Prostate gland (tissue), 2 donors: ENCODE measurements around the gene SBF1. TPM values are rescaled to one million over a fixed set of nuclear protein-coding genes. Genes with fewer than 3 reads are reported as not detected.

Experiments used
- DNase-seq: peaks from one replicate; pipeline ENCODE4 v3.0.0-alpha.2; 2019; ENCODE audit warnings: low spot score
- H3K27ac ChIP-seq, 2 donors: fragments of 200-600 bp; sonication (generic); 2 replicates each; pipeline ENCODE4 v1.5.1; 2017 to 2019
- H3K27me3 ChIP-seq: fragments of 200-600 bp; sonication (generic); replicated peaks from 2 replicates; pipeline ENCODE4 v1.5.1; 2019; ENCODE audit not compliant: insufficient read depth
- H3K36me3 ChIP-seq, 2 donors: fragments of 200-600 bp; sonication (generic); 1 replicate in 1 of 2; 2 replicates in 1 of 2; pipeline versions ENCODE4 v1.5.1 to v1.8.1; 2017 to 2019
- H3K4me1 ChIP-seq: fragments of 200-600 bp; sonication (generic); replicated peaks from 2 replicates; pipeline ENCODE4 v1.5.1; 2019
- H3K4me3 ChIP-seq, 2 donors: fragments of 200-600 bp; sonication (generic); 2 replicates each; pipeline ENCODE4 v1.5.1; 2017 to 2019
- H3K9me3 ChIP-seq: fragments of 200-600 bp; sonication (generic); 2 replicates; pipeline ENCODE4 v1.5.1; 2017
- CTCF ChIP-seq, 4 experiments: fragments of 200-600 bp in 2 of 4; fragments of 450-650 bp in 2 of 4; sonication (generic) in 2 of 4; IDR thresholded peaks; 1 replicate in 3 of 4; 2 replicates in 1 of 4; pipeline ENCODE4 v1.5.1; 2016 to 2019; ENCODE audit warnings: antibody characterized with exemption in 4 of 4, mild to moderate bottlenecking in 2 of 4, moderate library complexity in 2 of 4
- POLR2A ChIP-seq: fragments of 450-650 bp; IDR thresholded peaks from one replicate; pipeline ENCODE4 v1.6.1; 2016; ENCODE audit warnings: antibody characterized with exemption, mild to moderate bottlenecking
- POLR2AphosphoS5 ChIP-seq: sonication (generic); formaldehyde crosslinking; IDR thresholded peaks from one replicate; pipeline ENCODE4 v1.6.1; 2017; ENCODE audit warnings: antibody characterized with exemption
- WGBS: methylation state at CpG from one replicate; pipeline ENCODE4 v1.1.5; 2018; 5-methylcytosine and 5-hydroxymethylcytosine counted together
- intact Hi-C: fragments of 100-400 bp; cut with DNase I; formaldehyde crosslinking; loops from one replicate; pipeline ENCODE4 v1.14.2; 2022
- total RNA-seq, 2 donors: library from RNA; depleted of rRNA; stranded (reverse); fragments of >200 nt; gene quantifications; one replicate each; pipeline ENCODE4 v1.1.0, GENCODE V29; 2016

The SBF1 gene
- 100 to 1,000 TPM in 1 of 2 donors, 10 to 100 TPM in 1; 44.9 to 144 TPM for total RNA-seq

DNA sequence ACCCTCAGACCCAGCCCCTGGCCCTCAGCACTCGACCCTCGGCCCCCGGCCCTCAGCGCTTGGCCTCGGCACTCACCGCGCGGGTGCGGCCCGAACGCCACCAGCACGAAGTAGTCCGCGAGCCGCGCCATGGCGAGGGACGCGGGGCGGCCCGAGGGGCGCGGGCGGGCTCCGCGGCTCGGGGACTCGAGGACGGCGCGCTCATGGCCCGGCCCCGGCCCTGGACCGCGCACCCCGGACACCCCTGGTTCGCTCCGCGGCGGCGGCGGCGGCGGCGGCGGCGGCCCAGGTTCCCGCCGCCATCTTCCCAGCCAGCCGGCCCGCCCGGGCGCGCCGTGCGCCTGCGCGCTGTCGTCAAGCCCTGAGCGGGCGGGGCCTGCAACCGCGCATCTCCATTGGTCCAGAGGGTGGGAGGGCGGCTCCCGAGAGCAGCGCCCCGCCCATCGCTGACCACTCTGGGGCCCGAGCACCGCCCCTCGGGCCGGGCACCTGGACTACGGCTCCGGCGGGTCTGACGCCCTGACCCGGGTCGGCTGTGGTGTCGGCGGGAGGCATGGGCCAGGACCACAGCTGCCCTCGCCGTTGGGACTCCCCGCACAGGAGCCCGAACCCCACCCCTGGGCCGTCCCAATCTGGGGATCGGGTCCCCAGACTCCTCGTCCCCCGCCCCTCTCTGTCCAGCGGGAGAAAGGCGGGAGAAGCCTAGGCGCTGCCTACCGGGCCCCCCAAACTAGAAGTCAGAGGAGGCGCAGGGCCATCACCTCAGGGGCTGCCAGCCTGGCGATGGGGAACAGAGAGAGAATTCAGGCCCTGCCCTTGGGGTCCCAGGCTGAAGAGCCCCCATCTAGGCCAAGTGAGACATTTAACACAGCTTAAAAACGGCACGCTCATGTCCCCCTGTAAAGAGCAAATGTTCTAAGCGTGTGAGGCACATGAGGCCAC lies at the start of gene SBF1:
TSS of gene SBF1 (minus strand) at position 326 of the 942 bp plus-strand sequence. CDS start at position 131, 195 bp downstream.
- H3K4me3 ChIP-seq, result peak within 1 kb of the TSS; percentile 86
- TF ChIP-seq CTCF (IDR thresholded peaks at IDR 0.05) (peak in 1 of 4 experiments; percentile 7), POLR2A (peak; percentile 69), POLR2AphosphoS5 (peak; percentile 73)
- peak within 1 kb of the TSS; percentile 77 to 82 for H3K27ac ChIP-seq
- H3K36me3 ChIP-seq, result no peaks in the 10 kb centered on the region
- WGBS, result 2% methylated on average over 52 of the region's 97 CpGs
- peak; percentile 91 for DNase-seq
- no peaks in the 10 kb centered on the region for H3K27me3 ChIP-seq
- intact Hi-C loops, result no loop called here
- peaks cover 32% of the 10 kb centered on the region for H3K4me1 ChIP-seq
- H3K9me3 ChIP-seq, result no peaks in the 10 kb centered on the region

DNA sequence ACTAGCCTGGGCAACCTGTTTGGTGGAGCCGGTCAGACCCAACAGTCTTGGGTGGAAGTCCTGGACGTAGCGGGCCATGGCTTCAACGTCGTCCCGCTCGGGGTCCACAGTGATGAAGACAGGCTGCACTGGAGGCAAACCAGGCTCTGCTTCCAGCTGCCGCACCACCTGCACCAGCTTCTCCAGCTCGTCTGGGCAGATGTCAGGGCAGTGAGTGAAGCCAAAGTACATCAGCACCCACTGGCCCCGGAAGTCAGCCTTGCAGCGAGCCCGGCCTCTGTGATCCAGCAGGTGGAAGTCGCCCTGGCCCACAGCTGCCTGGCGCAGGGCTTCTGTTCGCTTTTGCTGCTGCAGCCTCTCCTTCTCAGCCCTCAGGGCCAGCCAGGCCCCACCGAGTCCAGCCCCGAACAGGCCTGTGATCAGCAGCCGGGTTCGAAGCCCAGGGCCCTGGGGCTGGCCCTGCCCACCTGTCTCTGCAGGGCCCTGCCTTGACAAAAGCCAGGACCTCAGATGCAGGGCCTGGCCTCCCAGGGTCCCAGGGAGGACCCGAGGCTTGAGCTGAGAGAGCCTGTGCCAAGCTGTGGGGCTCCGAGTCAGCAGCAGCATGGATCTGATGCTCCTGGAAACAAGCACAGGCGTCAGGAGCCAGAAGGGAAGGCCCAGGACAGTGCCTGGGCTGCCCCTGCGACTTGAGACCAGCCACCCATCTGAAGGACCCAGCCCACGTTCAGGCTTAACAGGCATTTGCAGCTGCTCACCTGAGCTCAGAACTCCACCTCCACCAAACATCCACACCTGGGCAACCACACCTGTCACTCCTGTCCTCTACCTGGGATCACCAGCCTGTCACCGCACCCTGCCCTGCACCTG lies 49.2 kb upstream of the SBF1 start:
- no peak for DNase-seq
- Histone ChIP-seq H3K36me3 (peaks cover 0 to 8% of the 10 kb centered on the region in 2 donors), H3K4me3 (peak overlapping the region in 1 of 2 donors; percentile 82)

GRCh38 chr22:50523458-50523805 lies 48.6 kb upstream of the SBF1 start:
- TF ChIP-seq POLR2AphosphoS5 (no peak), CTCF (IDR thresholded peaks at IDR 0.05) (no peak), POLR2A (no peak)
- no peaks in the 10 kb centered on the region for H3K9me3 ChIP-seq
- H3K36me3 ChIP-seq, result peaks cover 0 to 8% of the 10 kb centered on the region in 2 donors
- H3K4me3 ChIP-seq, result no peak overlapping the region
- no peak overlapping the region for H3K27ac ChIP-seq
- DNase-seq, result no peak
- 86% methylated on average over 16 of the region's 16 CpGs for WGBS
- intact Hi-C loops, result no loop called here
- H3K4me1 ChIP-seq, result peaks cover 7% of the 10 kb centered on the region
- no peaks in the 10 kb centered on the region for H3K27me3 ChIP-seq

More for the DNA sequence above, 49.2 kb upstream of the SBF1 start:
- intact Hi-C loops, result no loop called here
- peaks cover 7% of the 10 kb centered on the region for H3K4me1 ChIP-seq
- TF ChIP-seq POLR2A (no peak), POLR2AphosphoS5 (no peak), CTCF (IDR thresholded peaks at IDR 0.05) (no peak)
- no peaks in the 10 kb centered on the region for H3K9me3 ChIP-seq
- no peak overlapping the region for H3K27ac ChIP-seq
- no peaks in the 10 kb centered on the region for H3K27me3 ChIP-seq
- 80% methylated on average over 20 of the region's 25 CpGs for WGBS

DNA sequence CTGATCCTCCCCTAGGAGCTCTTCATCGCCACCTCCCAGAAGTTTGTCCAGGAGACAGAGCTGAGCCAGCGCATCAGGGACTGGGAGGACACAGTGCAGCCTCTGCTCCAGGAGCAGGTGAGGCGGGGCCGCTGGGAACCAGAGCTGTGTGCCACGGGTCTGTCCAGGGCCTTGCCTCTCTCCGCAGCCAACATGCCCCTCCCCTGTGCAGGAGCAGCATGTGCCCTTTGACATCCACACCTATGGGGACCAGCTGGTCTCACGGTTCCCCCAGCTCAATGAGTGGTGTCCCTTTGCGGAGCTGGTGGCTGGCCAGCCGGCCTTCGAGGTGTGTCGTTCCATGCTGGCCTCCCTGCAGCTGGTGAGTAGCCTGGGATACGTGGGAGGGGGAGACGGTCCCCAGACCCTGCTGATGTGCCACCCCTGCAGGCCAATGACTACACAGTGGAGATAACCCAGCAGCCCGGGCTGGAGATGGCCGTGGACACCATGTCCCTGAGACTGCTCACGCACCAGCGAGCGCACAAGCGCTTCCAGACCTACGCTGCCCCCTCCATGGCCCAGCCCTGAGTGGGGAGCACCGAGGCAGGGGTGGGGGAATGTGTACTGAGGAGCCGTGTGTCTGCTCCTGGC lies 48.1 kb upstream of the SBF1 start:
- H3K4me1 ChIP-seq, result peaks cover 7% of the 10 kb centered on the region
- 85% methylated on average over 21 of the region's 22 CpGs for WGBS
- H3K9me3 ChIP-seq, result no peaks in the 10 kb centered on the region
- DNase-seq, result no peak
- intact Hi-C loops, result no loop called here
- H3K4me3 ChIP-seq, result no peak overlapping the region
- H3K27ac ChIP-seq, result no peak overlapping the region
- no peak for TF ChIP-seq CTCF (IDR thresholded peaks at IDR 0.05)
- no peak for TF ChIP-seq POLR2A
- no peak for TF ChIP-seq POLR2AphosphoS5
- no peaks in the 10 kb centered on the region for H3K27me3 ChIP-seq
- peaks cover 0 to 8% of the 10 kb centered on the region in 2 donors for H3K36me3 ChIP-seq
